Stimulated activated CD8-positive, alpha-beta memory T cell treated with anti-CD3 and anti-CD28 coated beads, Interleukin-2, amount 100 ng/mL, for 1 hour (primary cell): ENCODE measurements around the gene ELAVL4.

Source experiments
- DNase-seq, 2 donors: peaks; one replicate each; pipeline ENCODE4 v3.0.0-alpha.2; 2020; ENCODE audit warnings: low read depth in 2 of 2

The ELAVL4 gene

GRCh38 chr1:50108497-50109059, at the start of gene ELAVL4:
ELAVL4 (plus strand) TSS chr1:50108920; CDS start chr1:50109190, 270 bp downstream.
- DNase-seq: no peak

GRCh38 chr1:50060279-50060678, 48.4 kb upstream of the ELAVL4 start:
- no peak for DNase-seq

GRCh38 chr1:50066806-50067205, 41.9 kb upstream of the ELAVL4 start:
- no peak for DNase-seq

- DNase-seq: no peak
Measured at GRCh38 chr1:50074931-50075330, 33.8 kb upstream of the ELAVL4 start.

- no peak for DNase-seq
Measured at GRCh38 chr1:50077273-50077672, 31.4 kb upstream of the ELAVL4 start.

- no peak for DNase-seq
Measured at GRCh38 chr1:50080904-50081586, 27.7 kb upstream of the ELAVL4 start.

- DNase-seq: no peak
Measured at GRCh38 chr1:50084389-50084788, 24.3 kb upstream of the ELAVL4 start.

GRCh38 chr1:50091068-50091467, 17.7 kb upstream of the ELAVL4 start:
- no peak for DNase-seq

GRCh38 chr1:50095716-50096115, 13.0 kb upstream of the ELAVL4 start:
- DNase-seq: no peak

GRCh38 chr1:50097021-50097679, 11.6 kb upstream of the ELAVL4 start:
- DNase-seq: no peak

- DNase-seq: no peak
Measured at GRCh38 chr1:50097791-50098190, 10.9 kb upstream of the ELAVL4 start.

- no peak for DNase-seq
Measured at GRCh38 chr1:50098591-50099021, 10.1 kb upstream of the ELAVL4 start.

GRCh38 chr1:50099654-50100053, 9.1 kb upstream of the ELAVL4 start:
- no peak for DNase-seq

- no peak for DNase-seq
Measured at GRCh38 chr1:50103615-50104081, 5.1 kb upstream of the ELAVL4 start.

- DNase-seq: no peak
Measured at GRCh38 chr1:50105433-50105832, 3.3 kb upstream of the ELAVL4 start.

- DNase-seq: no peak
Measured at GRCh38 chr1:50106095-50106761, 2.5 kb upstream of the ELAVL4 start.

- DNase-seq: no peak
Measured at GRCh38 chr1:50109116-50109515, 396 bp downstream of the ELAVL4 start.

GRCh38 chr1:50109647-50110075, 941 bp downstream of the ELAVL4 start:
- DNase-seq: no peak

GRCh38 chr1:50110151-50110550, 1.4 kb downstream of the ELAVL4 start:
- no peak for DNase-seq

GRCh38 chr1:50110656-50111055, 1.9 kb downstream of the ELAVL4 start:
- DNase-seq: no peak

GRCh38 chr1:50111503-50111902, 2.8 kb downstream of the ELAVL4 start:
- DNase-seq: no peak

- no peak for DNase-seq
Measured at GRCh38 chr1:50112193-50112592, 3.5 kb downstream of the ELAVL4 start.
